GM18517 (cell line): ENCODE measurements around the gene ARHGEF10L.

Experiments used
- ATAC-seq: cut with Tn5 transposase; IDR thresholded peaks from one replicate; pipeline ENCODE4 v1.9.1; 2021; ENCODE audit warnings: mild to moderate bottlenecking, moderate library complexity; ENCODE audit not compliant: unreplicated experiment

ARHGEF10L gene

GRCh38 chr1:17568014-17568900, 28.8 kb downstream of the ARHGEF10L start:
- no peak for ATAC-seq

DNA sequence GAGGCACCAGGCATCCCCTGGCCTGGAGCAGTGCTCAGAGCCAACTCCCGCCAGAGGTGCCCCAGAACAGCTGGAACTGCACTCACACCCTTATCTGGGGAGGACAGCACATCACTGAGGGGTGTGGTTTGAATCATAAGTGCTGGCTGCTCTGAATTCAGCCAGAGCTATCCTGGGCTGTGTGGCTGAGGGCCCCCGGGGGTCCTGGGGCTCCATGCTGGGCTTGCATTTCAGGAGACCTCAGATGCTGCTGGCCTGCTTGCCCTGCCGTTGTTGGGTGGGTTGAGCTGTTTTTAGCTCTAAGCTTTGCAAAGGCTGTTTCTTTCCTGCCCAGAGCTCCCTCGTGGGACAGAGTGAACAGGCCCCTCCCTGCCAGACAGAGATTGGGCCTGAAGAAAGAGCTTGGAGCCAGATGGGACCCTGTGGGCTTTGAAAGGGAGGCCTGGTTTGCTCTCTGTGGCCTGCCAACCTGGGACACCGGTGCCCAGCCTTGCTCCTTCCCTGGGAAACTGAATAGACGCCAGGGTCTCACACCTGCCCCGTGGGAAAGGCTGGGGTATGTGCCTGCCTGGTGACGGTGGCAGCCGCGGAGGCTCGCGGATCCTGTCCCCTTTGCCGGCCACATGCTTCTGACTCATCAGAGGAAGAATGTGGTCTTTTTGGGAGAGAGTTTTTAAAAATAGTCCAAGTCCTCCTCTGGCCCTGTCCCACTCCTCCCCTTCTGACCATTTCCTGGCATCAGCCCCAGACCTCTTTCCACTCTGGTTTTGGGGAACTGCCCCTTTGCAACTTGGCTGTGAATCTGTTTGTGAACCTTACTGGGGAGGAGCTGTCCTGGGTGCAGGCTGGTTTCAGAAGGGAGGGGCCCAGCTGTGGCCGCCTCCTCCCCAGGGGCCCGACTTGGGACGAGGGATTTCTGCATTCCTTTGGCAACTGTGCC, 30.0 kb downstream of the ARHGEF10L start:
- ATAC-seq, result no peak

- ATAC-seq, result no peak
Observed at GRCh38 chr1:17570228-17570627, 30.7 kb downstream of the ARHGEF10L start.

GRCh38 chr1:17572264-17572985, 32.9 kb downstream of the ARHGEF10L start:
- no peak for ATAC-seq

- ATAC-seq, result no peak
Observed at GRCh38 chr1:17573518-17574041, 34.1 kb downstream of the ARHGEF10L start.

- ATAC-seq, result no peak
Observed at GRCh38 chr1:17574516-17574915, 35.0 kb downstream of the ARHGEF10L start.

DNA sequence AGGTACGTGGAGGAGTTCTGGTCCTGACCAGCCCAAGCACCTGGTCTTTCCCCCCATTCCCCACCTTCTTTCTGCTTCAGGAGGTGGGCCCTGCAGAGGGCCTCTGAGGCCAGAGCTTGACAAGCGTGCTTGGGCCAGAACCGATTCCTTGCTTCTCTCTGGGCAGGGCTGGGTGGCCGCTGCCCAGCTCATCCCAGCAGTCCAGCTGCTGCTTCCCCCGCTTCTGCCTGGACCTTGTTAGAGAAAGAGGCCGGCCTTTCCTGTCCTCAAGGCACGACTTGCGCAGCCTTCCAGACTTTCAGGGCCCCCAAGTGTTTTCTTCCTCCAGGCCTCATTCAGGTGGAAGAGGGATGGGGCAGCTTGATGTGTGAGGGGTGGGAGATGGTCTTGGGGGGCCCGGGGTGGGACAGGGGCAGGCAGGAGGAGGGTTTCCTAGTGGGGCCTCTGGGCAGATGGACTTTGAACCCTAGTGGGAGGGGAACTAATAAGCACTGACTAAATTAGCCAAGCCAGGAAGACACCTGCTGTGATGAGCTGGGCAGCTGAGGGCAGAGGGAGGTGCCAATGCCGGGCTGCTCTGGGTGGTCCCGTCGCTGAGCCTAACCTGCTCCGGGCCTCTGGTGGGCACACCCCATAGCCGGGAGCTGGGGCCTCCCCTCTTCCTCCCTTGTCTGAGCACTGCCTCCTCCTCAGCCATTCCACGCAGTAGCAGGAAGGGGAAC, 36.5 kb downstream of the ARHGEF10L start:
- ATAC-seq, result no peak

DNA sequence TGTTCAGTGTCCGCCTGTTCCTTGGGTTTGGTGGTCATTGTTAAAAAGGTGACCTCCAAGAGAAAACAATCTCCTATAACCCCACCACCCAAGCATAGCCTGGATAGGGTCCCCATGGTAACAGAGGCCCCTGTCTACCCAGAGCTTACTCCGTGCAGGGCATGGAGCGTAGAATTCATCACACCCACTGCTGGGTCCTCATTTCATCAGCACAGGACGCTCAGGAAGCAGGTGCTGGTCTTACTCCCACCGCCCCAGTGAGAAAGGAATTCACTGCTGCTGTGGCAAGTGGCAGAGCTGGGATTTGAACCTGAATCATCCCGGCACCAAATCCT, 37.0 kb downstream of the ARHGEF10L start:
- no peak for ATAC-seq

GRCh38 chr1:17577907-17578297, 38.4 kb downstream of the ARHGEF10L start:
- no peak for ATAC-seq

GRCh38 chr1:17579951-17580939, 40.7 kb downstream of the ARHGEF10L start:
- no peak for ATAC-seq

DNA sequence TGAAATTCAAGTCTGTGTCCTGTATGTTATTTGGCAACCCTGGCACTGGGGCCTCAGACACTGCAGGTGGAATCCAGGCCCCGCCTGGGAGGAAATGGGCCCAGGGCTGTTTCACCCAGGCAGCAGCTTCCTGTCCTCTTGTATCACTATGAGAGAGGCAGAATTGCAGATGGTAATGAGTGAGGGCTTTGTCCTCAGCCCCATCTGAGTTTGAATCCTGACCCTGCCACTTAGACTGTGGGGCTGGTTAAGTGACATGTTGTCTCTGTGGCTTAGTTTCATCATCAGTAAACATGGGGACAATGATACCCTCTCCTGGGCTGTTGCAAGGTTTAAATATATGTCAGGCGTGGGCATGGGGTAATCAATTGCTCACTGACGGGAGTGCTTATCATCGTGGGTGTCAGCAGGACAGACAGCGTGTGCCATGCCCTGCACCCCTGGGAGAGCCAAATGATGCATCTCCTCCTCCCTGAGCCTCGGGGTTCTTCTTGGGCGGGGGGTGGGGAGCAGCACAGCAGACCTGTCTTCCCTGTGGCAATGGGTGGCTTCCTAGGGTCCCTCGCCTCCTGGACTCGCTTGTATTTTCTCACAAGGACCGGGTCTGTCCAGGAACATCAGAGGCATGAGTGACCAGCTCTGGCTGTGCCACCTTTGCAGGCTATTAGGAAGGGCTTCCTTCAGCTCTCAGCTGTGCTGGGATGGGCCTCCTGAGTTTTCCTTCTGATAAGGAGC, 42.1 kb downstream of the ARHGEF10L start:
- no peak for ATAC-seq

- no peak for ATAC-seq
Observed at GRCh38 chr1:17582124-17582774, 42.8 kb downstream of the ARHGEF10L start.

- ATAC-seq, result no peak
Observed at GRCh38 chr1:17584539-17584938, 45.0 kb downstream of the ARHGEF10L start.

DNA sequence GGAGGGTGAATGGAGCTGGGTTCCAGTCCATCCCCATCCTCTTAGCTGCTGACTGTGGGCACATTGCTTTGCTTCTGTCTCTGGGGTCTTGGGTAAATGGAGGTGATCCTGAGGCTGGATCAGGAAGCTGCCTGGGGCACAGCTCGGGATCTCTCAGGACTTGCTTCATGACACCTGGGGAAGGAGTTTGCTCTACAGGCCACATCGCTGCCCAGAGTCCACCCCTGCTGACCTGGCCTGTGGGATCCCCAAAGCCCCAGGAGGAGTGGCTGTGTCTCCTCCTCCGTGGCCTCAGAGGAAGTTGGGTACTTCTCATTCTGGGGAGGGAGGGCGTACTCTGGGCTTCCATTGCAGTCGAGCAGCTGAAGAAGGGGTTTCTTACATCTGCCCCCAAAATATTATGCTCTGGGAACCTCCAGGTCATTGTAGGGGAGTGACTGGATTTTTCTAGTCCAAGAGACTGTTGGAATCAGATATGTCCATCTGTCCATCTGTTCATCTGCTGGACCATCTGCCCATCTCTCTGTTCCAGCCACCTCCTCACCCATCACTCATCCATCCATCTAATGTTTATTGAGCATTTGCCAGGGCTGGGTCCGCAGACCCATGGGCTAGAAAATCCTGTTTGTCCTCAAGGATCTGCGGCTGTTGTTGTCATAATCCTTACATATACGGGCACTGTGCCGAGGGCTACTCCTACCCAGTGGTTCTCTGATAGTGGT, 45.9 kb downstream of the ARHGEF10L start:
- ATAC-seq, result no peak

DNA sequence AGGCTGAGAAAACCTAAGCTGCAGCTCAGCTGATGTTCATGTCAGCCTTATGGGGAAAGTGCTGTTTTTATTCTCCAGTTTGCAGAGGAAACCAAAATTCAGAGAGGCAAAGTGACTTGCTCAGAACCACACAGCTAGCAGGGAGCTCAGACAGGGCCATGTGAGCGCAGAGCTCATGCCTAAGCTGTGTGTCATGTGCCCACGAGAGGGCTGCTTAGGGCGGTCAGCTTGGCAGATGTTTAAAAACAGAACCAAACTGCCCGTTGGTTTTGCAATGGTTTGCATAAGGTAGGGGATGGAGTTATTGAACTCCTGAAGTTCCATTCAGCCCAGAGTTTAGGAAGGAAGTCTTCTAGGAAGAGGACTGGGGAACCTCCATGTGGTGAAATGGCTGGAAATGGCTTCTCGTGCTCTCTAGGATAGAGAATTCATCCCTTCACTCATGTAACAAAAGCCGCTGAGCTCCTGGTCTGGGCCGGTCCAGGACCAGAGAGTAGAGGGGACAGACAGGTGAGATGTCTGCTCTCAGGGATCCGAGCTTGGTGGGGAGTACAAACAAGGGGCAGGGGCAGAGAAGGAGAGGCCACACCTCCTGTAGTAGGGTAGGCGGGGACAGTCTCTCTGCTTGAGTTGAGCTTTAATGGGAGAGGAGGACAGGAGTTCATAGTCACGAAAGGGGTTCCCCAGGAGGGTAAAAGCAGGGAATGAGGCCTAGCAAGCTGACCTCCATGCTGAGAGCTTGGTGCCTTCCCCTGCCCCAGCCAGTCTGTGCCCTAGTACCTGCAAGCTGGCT, 46.9 kb downstream of the ARHGEF10L start:
- ATAC-seq, result no peak

DNA sequence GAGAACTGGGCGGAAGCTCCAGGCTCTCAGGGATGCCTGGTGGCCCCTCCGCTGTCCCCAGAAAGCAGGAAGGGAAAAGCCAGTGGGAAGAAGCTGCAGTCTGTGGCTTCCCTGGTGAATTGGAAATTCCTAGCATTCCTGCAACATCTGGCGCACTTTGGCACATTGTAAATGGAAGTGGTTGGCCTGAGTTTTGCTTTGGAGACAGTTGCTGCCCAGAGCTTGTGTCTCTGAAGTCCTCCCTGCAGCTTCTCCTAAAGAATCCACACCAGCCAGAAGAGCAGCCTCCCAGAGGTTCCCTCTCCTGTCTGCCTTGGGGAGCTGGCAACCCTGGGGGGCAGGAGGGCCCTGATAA, 48.2 kb downstream of the ARHGEF10L start:
- ATAC-seq, result no peak
